HG03045 (cell line): ENCODE results near the gene OR10G6.
"Not testable (repeated sequence)": the region's sequence is repeated elsewhere in the genome, so short reads cannot be mapped to it uniquely, and the experiment has no call there.

Source experiments
- ATAC-seq: cut with Tn5 transposase; IDR thresholded peaks from one replicate; pipeline ENCODE4 v1.9.1; 2021; ENCODE audit warnings: mild to moderate bottlenecking, moderate library complexity; ENCODE audit not compliant: unreplicated experiment

The OR10G6 gene, protein sequence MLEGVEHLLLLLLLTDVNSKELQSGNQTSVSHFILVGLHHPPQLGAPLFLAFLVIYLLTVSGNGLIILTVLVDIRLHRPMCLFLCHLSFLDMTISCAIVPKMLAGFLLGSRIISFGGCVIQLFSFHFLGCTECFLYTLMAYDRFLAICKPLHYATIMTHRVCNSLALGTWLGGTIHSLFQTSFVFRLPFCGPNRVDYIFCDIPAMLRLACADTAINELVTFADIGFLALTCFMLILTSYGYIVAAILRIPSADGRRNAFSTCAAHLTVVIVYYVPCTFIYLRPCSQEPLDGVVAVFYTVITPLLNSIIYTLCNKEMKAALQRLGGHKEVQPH

DNA sequence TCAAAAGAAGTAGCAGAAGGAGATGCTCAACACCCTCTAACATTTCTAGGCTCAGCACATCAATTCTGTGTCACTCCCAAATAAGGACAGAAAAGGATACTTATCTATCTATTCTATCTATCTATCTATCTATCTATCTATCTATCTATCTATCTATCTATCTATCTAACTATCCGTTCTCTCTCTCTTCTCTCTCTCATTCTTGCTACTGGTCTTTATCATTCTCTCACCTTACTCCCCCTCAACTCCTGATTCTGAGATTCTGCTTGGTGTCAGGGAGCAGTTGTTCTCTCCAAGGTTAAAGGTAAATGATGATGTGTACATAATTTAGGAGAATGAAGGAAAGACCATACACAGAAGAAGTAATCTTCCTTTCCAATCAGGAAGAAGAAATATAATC is at the start of gene OR10G6:
Gene OR10G6, minus strand, starts transcription at position 43 of the 400 bp plus-strand sequence. Its CDS starts 0 bp downstream, at position 43.
- ATAC-seq = no peak

DNA sequence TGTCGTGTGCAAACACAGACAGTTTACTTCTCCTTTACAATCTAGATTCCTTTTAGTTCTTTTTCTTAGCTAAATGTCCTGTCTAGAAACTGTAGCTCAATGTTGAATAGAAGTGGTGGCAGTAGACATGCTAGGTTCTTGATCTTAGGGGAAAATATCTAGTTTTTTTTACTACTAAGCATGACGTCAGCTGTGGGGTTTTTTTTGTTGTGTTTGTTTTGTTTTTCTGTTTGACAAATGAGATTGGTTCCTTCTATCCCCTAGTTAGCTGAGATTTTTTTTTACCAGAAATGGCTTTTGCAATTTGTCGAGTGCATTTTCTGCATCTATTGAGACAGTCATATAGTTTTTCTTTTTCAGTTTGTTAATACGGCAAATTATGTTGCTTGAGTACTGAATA is 48.5 kb upstream of the OR10G6 start:
- ATAC-seq = no peak

DNA sequence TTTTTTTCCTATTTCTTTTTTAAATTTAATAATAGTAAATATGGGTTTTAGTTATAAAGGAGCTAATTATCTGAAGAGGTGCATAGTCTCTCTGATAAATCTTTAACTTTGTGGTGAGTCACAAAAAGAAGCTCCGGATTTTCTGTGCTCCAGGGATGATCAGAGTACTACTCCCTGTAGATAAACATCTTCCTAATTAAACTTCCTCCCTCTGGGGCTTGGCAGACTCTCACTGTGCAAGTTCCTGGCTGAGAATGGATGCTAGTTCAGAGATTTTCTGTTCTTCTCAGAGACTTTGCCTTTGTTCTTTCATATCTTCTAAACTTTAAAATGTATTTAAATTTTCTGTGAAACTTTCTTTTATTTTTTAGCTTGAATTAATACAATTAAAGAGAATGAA is 46.3 kb upstream of the OR10G6 start, which contains the start of gene OR10G7:
Gene OR10G7, minus strand, starts transcription at position 72 of the 400 bp plus-strand sequence. CDS start 2,324 bp downstream, outside the sequence.
- ATAC-seq = no peak

DNA sequence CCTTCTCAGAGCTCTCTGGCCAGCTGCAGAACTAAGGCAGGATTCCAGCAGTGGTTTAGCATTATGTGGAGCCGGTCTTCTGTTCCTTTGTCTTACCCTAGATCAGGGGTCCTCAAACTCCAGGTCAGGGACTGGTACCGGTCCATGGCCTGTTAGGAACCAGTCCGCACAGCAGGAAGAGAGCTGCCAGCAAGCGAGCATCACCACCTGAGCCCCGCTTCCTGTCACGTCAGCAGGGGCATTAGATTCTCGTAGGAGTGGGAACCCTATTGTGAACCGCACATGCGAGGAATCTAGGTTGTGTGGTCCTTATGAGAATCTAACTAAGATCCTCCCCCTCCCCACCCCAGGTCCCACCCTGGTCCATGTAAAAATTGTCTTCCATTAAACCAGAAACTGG is 44.6 kb upstream of the OR10G6 start:
- ATAC-seq = no peak

DNA sequence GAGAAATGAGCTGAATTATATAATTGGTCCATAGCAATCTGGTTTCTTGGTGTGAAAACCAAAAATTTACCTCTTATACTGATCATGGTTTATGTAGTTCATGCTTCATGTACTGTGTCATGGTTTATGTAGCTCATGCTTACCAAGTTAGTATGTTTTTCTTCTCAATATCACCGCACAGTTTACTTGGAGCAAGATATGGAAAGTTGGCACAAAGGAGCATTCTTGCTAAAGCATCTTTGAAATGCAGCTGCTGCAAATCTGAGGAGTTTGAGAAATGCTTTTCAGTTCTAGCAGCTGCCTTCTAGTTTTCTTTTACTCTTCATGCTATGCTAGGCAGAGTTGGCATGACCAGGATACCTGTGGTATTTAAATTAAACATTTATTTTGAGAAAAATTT is 41.7 kb upstream of the OR10G6 start:
- no peak for ATAC-seq

DNA sequence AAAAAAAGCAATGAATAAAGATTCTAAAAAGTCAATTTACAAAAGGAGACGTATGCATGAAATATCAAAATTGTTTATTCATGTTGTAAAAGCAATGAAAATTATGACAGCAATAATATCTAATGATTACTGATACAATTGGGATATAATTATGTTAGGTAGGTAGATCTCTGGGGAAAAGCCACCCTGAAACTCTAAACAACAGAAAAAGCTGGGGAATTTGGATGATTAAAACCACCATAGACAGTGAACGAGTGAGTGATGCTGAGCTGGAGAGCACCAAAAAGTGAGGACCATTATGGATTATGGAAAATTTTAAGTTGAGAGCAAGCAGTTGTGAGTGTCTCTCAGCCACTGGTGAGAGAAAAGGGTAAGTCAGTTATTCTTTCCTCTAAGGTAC is 31.5 kb upstream of the OR10G6 start, which contains the start of gene OR10G8:
Gene OR10G8, plus strand, starts transcription at position 301 of the 400 bp plus-strand sequence. CDS start 2,825 bp downstream, outside the sequence.
- ATAC-seq = no peak

DNA sequence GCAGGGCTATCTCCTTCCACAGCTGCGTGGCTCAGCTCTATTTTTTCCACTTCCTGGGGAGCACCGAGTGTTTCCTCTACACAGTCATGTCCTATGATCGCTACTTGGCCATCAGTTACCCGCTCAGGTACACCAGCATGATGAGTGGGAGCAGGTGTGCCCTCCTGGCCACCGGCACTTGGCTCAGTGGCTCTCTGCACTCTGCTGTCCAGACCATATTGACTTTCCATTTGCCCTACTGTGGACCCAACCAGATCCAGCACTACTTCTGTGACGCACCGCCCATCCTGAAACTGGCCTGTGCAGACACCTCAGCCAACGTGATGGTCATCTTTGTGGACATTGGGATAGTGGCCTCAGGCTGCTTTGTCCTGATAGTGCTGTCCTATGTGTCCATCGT is 20.9 kb upstream of the OR10G6 start:
- not testable (repeated sequence) for ATAC-seq

DNA sequence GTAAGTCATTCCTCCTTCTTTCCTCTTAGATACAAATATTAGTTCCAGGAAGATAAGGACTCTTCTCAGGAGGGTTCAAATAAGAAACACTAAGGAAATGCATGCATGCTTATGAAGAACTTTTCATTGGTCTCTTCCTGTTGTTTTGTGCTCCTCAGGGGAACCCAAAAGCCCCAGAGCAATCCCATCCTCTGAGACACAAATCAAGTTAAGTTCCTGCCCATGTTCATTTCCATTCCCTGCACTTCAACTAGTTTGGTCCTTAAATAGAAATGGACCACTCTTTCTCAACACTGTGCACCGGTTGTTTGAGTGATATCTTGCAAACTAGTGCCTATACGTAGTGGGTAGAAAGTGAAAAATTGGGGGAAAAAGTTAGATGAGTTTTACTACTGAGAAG is 17.7 kb upstream of the OR10G6 start, which contains the start of gene OR10G4:
Gene OR10G4, plus strand, starts transcription at position 301 of the 400 bp plus-strand sequence. CDS start 2,578 bp downstream, outside the sequence.
- ATAC-seq = no peak

DNA sequence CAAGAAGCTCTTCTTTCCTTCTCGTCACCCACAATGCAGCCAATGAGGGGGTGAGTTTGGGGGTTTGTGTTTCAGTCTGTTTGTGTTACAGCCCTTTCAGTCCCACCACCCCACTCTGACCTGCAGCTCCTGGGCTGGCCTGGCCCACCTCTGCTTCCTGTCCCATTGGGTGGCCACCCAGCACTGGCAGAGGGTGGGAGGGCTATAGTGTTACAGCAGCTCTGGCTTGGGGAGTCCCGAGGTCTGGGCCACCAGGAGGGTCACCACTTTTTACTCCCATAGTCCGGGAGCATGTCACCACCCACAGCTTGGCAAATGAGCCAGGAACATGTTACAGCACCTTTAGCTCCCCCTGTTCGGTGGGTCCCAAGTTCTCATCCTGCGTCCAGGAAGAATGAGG is 15.7 kb downstream of the OR10G6 start:
- no peak for ATAC-seq

DNA sequence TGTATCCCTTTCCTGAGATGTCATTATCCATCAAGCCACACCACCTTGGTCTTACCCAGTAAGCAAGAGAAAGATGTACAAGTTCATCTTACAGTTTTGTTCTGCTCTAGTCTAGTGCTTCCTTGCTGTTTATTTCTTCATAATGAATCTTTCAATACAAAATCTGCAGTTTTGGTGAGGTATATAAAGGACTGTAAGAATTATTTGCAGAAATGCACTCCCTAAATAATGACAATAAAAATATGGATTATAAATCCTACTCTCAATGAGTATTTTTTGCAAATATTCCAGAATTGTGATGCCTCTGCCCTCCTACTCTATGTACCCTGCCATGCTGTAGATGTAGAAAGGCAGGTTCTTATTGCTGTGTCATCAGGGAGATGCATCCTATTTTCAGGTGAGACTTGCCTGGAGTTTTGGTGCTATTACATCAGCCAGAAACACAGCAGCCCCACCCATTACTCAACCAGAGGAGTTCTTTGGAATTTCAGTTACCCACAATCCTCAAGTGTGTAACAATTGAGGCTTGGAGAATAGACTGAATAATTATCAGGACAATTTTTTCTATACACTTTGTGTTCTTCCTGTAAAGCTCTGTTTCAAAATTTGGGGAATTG is 17.1 kb downstream of the OR10G6 start, which contains the start of gene OR10S1:
Gene OR10S1, minus strand, starts transcription at position 51 of the 617 bp plus-strand sequence. CDS start 117 bp downstream, outside the sequence.
- no peak for ATAC-seq

DNA sequence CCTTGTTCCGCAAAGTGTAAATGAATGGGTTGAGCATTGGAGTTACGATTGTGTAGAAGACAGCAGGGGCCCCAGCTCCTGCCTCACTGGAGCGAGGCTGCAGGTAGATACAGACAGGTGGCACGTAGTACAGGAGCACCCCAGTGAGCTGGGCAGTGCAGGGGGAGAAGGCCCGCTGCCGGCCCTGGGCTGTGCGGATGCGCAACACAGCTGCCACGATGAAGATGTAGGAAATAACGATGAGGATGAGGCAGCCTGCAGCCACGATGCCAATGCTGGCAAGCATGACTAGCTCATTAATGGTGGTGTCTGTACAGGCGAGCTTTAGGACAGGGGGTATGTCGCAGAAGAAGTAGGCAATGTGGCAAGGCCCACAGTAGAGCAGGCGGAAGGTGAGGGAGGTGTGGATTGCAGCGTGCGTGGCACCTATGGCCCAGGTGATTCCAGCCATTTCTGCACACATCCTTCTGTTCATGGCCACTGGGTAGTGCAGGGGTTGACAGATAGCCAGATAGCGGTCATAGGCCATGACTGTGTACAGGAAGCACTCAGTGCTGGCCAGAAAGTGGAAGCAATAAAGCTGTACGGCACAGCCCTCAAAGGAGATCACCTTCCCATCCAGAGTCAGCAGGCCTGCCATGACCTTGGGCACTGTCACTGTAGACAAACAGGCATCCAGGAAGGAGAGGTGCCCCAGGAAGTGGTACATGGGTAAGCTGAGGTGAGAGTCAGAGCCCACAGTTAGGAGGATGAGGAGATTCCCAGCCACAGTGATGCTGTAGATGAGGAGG is 18.0 kb downstream of the OR10G6 start:
- no peak for ATAC-seq

DNA sequence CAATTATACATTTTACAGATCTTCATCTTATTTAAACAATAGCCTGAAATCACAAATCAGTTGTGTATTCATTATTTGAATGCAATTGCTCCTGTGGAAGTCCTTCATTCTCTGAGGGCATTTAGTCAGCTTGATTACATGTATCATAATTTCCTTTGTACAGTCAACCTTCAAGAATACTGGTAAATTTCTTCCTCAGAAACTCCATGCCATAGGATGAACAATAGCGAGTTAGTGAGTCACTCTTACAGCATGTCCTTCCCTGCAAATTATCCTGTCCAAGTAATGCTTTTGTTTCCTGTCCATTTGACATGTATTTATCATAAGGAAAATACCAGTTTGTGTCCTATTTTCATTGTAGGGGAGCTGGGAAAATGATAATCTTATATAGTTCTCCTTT is 21.1 kb downstream of the OR10G6 start:
- no peak for ATAC-seq

DNA sequence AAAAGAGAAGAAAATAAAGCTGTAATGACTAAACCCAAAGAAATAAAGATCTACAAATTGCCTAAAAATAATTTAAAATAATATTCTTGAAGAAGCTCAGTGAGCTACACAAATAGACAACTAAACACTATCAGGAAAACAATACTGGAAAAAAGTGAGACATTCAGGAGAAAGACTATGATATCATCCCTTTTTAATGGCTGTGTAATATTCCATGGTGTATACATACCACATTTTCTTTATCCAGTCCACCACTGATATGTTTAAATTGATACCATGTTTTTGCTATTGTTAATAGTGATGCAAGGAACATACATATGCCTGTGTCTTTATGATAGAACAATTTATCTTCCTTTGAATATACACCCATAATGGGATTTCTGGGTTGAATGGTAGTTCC is 38.2 kb downstream of the OR10G6 start:
- ATAC-seq = no peak

DNA sequence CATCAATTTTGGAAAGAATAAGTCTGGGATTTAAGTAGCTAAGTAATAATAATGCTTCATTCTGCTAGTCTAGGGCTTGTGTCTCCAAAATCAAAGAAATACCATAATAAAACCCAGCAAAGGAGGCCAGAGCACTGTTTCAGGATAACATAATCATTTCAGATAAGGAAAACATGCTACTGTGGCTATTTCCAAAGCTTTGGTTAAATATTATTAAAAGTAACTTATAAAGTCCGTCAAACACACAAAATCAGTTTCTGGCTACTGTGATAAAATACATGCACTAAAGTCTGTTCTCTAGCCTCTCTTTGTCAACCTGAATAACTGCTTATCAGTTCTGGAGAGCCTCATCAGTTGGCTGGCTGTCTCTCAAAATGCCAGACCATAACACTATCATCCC is 49.8 kb downstream of the OR10G6 start:
- no peak for ATAC-seq
